H1 (cell line): ENCODE measurements around the gene PKD2L2. TPM values are rescaled to one million over a fixed set of nuclear protein-coding genes. Genes with fewer than 3 reads are reported as not detected.

Experiments
- CTCF ChIA-PET: fragments of 300-600 bp; sonication (Branson Sonifier 250); formaldehyde crosslinking; loops from one replicate; lab custom pipeline; 2021; ENCODE audit not compliant: partially characterized antibody; lab: Charles Lee
- POLR2A ChIA-PET: fragments of 300-600 bp; sonication (Branson Sonifier 250); formaldehyde crosslinking; loops from one replicate; lab custom pipeline; 2021; ENCODE audit warnings: inconsistent platforms; ENCODE audit not compliant: partially characterized antibody; lab: Charles Lee
- DNase-seq, 2 experiments: peaks; one replicate each; pipeline versions ENCODE4 v3.0.0 to v3.0.0-alpha.2; 2010 to 2022; ENCODE audit warnings: low spot score in 2 of 2, low read depth in 1 of 2, mixed read lengths in 1 of 2
- FAIRE-seq: peaks from 2 replicates; lab custom pipeline; 2011; peaks lifted over from hg19 to GRCh38; lab: Jason Lieb, UNC
- H2AFZ ChIP-seq: 2 replicates; pipeline ENCODE4 v1.8.1; 2012; ENCODE audit warnings: low read length, inconsistent platforms
- H2AK5ac ChIP-seq: 2 replicates; pipeline ENCODE4 v1.6.1; 2013; ENCODE audit warnings: low read depth, low read length
- H2BK120ac ChIP-seq: replicated peaks from 2 replicates; pipeline ENCODE3; 2013; ENCODE audit warnings: low read depth, low read length, inconsistent platforms
- H2BK12ac ChIP-seq: 2 replicates; pipeline ENCODE4 v1.6.1; 2013; ENCODE audit warnings: low read depth, low read length
- H2BK15ac ChIP-seq: 2 replicates; pipeline ENCODE4 v1.6.1; 2013; ENCODE audit warnings: low read length
- H2BK20ac ChIP-seq: 2 replicates; pipeline ENCODE4 v1.6.1; 2013; ENCODE audit warnings: low read length
- H2BK5ac ChIP-seq: 2 replicates; pipeline ENCODE4 v1.6.1; 2013; ENCODE audit warnings: low read depth, low read length
- H3K14ac ChIP-seq: 2 replicates; pipeline ENCODE4 v1.6.1; 2013; ENCODE audit warnings: inconsistent platforms; ENCODE audit not compliant: insufficient read length
- H3K18ac ChIP-seq: 2 replicates; pipeline ENCODE4 v1.6.1; 2013; ENCODE audit warnings: low read length; ENCODE audit errors: extremely low read depth
- H3K23ac ChIP-seq: 2 replicates; pipeline ENCODE4 v1.6.1; 2013; ENCODE audit warnings: inconsistent platforms; ENCODE audit not compliant: insufficient read length
- H3K23me2 ChIP-seq: 2 replicates; pipeline ENCODE4 v1.6.1; 2013; ENCODE audit warnings: low read depth, low read length
- H3K27ac ChIP-seq: 2 replicates; pipeline ENCODE4 v1.6.1; 2011; ENCODE audit warnings: low read depth, low read length, inconsistent platforms
- H3K27me3 ChIP-seq, 4 experiments: replicated peaks in 1 of 4; 1 replicate in 1 of 4; 2 replicates in 3 of 4; pipeline versions ENCODE4 v1.6.1 to v1.8.1; 2011 to 2013; ENCODE audit warnings: low read length in 3 of 4, mild to moderate bottlenecking in 3 of 4, inconsistent platforms in 2 of 4, mixed read lengths in 2 of 4, moderate library complexity in 1 of 4; ENCODE audit not compliant: control insufficient read depth in 3 of 4, insufficient read depth in 3 of 4; ENCODE audit errors: extremely low read depth in 1 of 4
- H3K36me3 ChIP-seq, 4 experiments: 2 replicates each; pipeline versions ENCODE4 v1.6.1 to v1.8.1; 2011 to 2013; ENCODE audit warnings: mild to moderate bottlenecking in 4 of 4, low read length in 3 of 4, moderate library complexity in 2 of 4, control low read depth in 1 of 4, inconsistent platforms in 1 of 4; ENCODE audit not compliant: insufficient read depth in 4 of 4, control insufficient read depth in 2 of 4
- H3K4ac ChIP-seq: replicated peaks from 2 replicates; pipeline ENCODE3; 2013; ENCODE audit warnings: low read length, low read depth, mixed read lengths, inconsistent platforms; ENCODE audit not compliant: insufficient read length
- H3K4me1 ChIP-seq, 4 experiments: replicated peaks in 1 of 4; 1 replicate in 1 of 4; 2 replicates in 3 of 4; pipeline versions ENCODE4 v1.6.1 to v1.8.1; 2011 to 2013; ENCODE audit warnings: low read length in 3 of 4, inconsistent platforms in 2 of 4, mixed read lengths in 1 of 4; ENCODE audit not compliant: insufficient read depth in 4 of 4, control insufficient read depth in 3 of 4
- H3K4me2 ChIP-seq, 2 experiments: 2 replicates each; pipeline versions ENCODE4 v1.6.1 to v1.8.1; 2011 to 2013; ENCODE audit warnings: low read depth in 2 of 2, low read length in 2 of 2, control low read depth in 1 of 2, inconsistent platforms in 1 of 2, mild to moderate bottlenecking in 1 of 2; ENCODE audit not compliant: insufficient read depth in 1 of 2
- H3K4me3 ChIP-seq, 4 experiments: fragments of 200-600, 300-600 bp in 1 of 4; sonication (generic), shearing (Covaris generic), sonication (Bioruptor Twin) in 1 of 4; 2 replicates each; pipeline versions ENCODE4 v1.5.1 to v1.8.1; 2011 to 2016; ENCODE audit warnings: low read length in 4 of 4, low read depth in 3 of 4, control low read depth in 2 of 4, inconsistent platforms in 2 of 4, mild to moderate bottlenecking in 2 of 4, mixed read lengths in 1 of 4, moderate library complexity in 1 of 4; ENCODE audit not compliant: insufficient read depth in 2 of 4; ENCODE audit errors: extremely low read depth in 1 of 4
- H3K56ac ChIP-seq: replicated peaks from 2 replicates; pipeline ENCODE3; 2013; ENCODE audit warnings: low read depth, mild to moderate bottlenecking, mixed read lengths, low read length, inconsistent platforms; ENCODE audit not compliant: insufficient read length
- H3K79me1 ChIP-seq: 2 replicates; pipeline ENCODE4 v1.6.1; 2013; ENCODE audit warnings: low read depth, low read length, control low read depth
- H3K79me2 ChIP-seq, 2 experiments: 2 replicates each; pipeline versions ENCODE4 v1.6.1 to v1.8.1; 2012 to 2013; ENCODE audit warnings: low read length in 2 of 2, mild to moderate bottlenecking in 2 of 2, inconsistent platforms in 1 of 2; ENCODE audit not compliant: insufficient read depth in 2 of 2, control insufficient read depth in 1 of 2
- H3K9ac ChIP-seq, 4 experiments: replicated peaks in 1 of 4; 1 replicate in 1 of 4; 2 replicates in 3 of 4; pipeline versions ENCODE4 v1.6.1 to v1.8.1; 2011 to 2013; ENCODE audit warnings: low read depth in 3 of 4, low read length in 3 of 4, control low read depth in 2 of 4, mild to moderate bottlenecking in 2 of 4, moderate library complexity in 2 of 4, inconsistent platforms in 1 of 4; ENCODE audit errors: extremely low read depth in 1 of 4
- H3K9me3 ChIP-seq, 2 experiments: 2 replicates each; pipeline versions ENCODE4 v1.6.1 to v1.8.1; 2012 to 2013; ENCODE audit warnings: mild to moderate bottlenecking in 2 of 2, moderate library complexity in 2 of 2, control low read depth in 1 of 2, inconsistent platforms in 1 of 2, low read depth in 1 of 2, low read length in 1 of 2, mixed read lengths in 1 of 2; ENCODE audit not compliant: insufficient read depth in 2 of 2
- H4K20me1 ChIP-seq, 2 experiments: replicated peaks in 1 of 2; 2 replicates each; pipeline versions ENCODE3 to v1.8.1; 2011 to 2013; ENCODE audit warnings: inconsistent platforms in 2 of 2, low read length in 2 of 2, mild to moderate bottlenecking in 1 of 2; ENCODE audit not compliant: insufficient read depth in 2 of 2, control insufficient read depth in 1 of 2
- H4K5ac ChIP-seq: 2 replicates; pipeline ENCODE4 v1.6.1; 2013; ENCODE audit warnings: low read length, low read depth, mixed read lengths, inconsistent platforms; ENCODE audit not compliant: insufficient read length
- H4K8ac ChIP-seq: 2 replicates; pipeline ENCODE4 v1.8.0; 2013; ENCODE audit warnings: mild to moderate bottlenecking, moderate library complexity, low read length, inconsistent platforms; ENCODE audit not compliant: insufficient read depth; ENCODE audit errors: extremely low read depth
- H4K91ac ChIP-seq: replicated peaks from 2 replicates; pipeline ENCODE3; 2013; ENCODE audit warnings: low read length, mixed read lengths, inconsistent platforms; ENCODE audit not compliant: insufficient read length
- BACH1 ChIP-seq: IDR thresholded peaks from 2 replicates; pipeline ENCODE4 v1.6.1; 2012; ENCODE audit warnings: low read length, improper control_type of control experiment
- BRCA1 ChIP-seq: IDR thresholded peaks from 2 replicates; pipeline ENCODE4 v1.6.1; 2012; ENCODE audit warnings: low read depth, low read length, improper control_type of control experiment
- CREB1 ChIP-seq: IDR thresholded peaks from 2 replicates; pipeline ENCODE4 v1.6.1; 2012; ENCODE audit warnings: inconsistent platforms
- CTBP2 ChIP-seq: IDR thresholded peaks from 2 replicates; pipeline ENCODE4 v1.7.0; 2011; ENCODE audit warnings: borderline replicate concordance, mild to moderate bottlenecking, moderate library complexity, mixed read lengths, low read length; ENCODE audit not compliant: insufficient read depth, insufficient read length
- FOSL1 ChIP-seq: IDR thresholded peaks from 2 replicates; pipeline ENCODE4 v1.6.1; 2011; ENCODE audit warnings: mild to moderate bottlenecking, low read depth, low read length, moderate library complexity; ENCODE audit not compliant: insufficient read depth
- KDM1A ChIP-seq: fragments of 200-600, 300-600 bp; sonication (generic); IDR thresholded peaks from 2 replicates; pipeline ENCODE4 v1.7.1; 2016; ENCODE audit warnings: mild to moderate bottlenecking, low read length, borderline replicate concordance
- PHF8 ChIP-seq: fragments of 200-600 bp; sonication (generic); conservative IDR thresholded peaks from 2 replicates; pipeline ENCODE4 v1.7.1; 2012; ENCODE audit warnings: low read depth, mild to moderate bottlenecking, inconsistent platforms, low read length, moderate library complexity
- POLR2A ChIP-seq, 2 experiments: IDR thresholded peaks; 1 replicate in 1 of 2; 2 replicates in 1 of 2; pipeline ENCODE4 v1.6.1; 2011; ENCODE audit warnings: low read depth in 2 of 2, low read length in 2 of 2, mild to moderate bottlenecking in 2 of 2; ENCODE audit errors: control extremely low read depth in 1 of 2
- SP4 ChIP-seq: IDR thresholded peaks from 2 replicates; pipeline ENCODE4 v1.6.1; 2012; ENCODE audit warnings: low read length, inconsistent platforms
- SUZ12 ChIP-seq: fragments of 200-600 bp; sonication (generic); IDR thresholded peaks from 2 replicates; pipeline ENCODE4 v1.6.1; 2012; ENCODE audit warnings: mild to moderate bottlenecking, inconsistent platforms, low read length, moderate library complexity, mixed read lengths
- USF2 ChIP-seq: IDR thresholded peaks from 2 replicates; pipeline ENCODE4 v1.6.1; 2011; ENCODE audit warnings: low read length, improper control_type of control experiment
- WGBS, 2 experiments: shearing (Covaris generic) in 1 of 2; methylation state at CpG; one replicate each; pipeline versions ENCODE4 v1.1.6 to v1.1.7; 2013 to 2015; ENCODE audit warnings: low lambda C conversion rate in 2 of 2, mixed read lengths in 2 of 2, inconsistent platforms in 1 of 2, low coverage in 1 of 2, missing lambda C conversion rate in 1 of 2; ENCODE audit not compliant: insufficient replicate concordance in 2 of 2, insufficient coverage in 1 of 2, insufficient read length in 1 of 2; ENCODE audit errors: extremely low coverage in 1 of 2, missing lambda C conversion rate in 1 of 2; 5-methylcytosine and 5-hydroxymethylcytosine counted together
- polyA plus RNA-seq, 7 experiments: library from polyadenylated mRNA; depleted of rRNA in 3 of 7; stranded (reverse) in 5 of 7; unstranded in 2 of 7; fragments of >200 nt in 5 of 7; fragments of 200-250 nt in 2 of 7; gene quantifications; 1 replicate in 5 of 7; 2 replicates in 1 of 7; 4 replicates in 1 of 7; pipeline versions ENCODE4 v1.2.1 to v1.2.3, GENCODE V29; 2011 to 2013; ENCODE audit warnings: missing spikeins in 2 of 7, mixed read lengths in 2 of 7
- total RNA-seq: library from RNA; stranded (reverse); fragmentation: NEBNext Ultra II Directional; extraction: Animal tissue kit (Norgen Biotek cat#: 25700); gene quantifications from 2 replicates; pipeline ENCODE4 v1.2.1, GENCODE V29; 2021

PKD2L2 gene
- total and polyA plus RNA-seq, 2 of the 8 experiments (the other 6 are each of a cell fraction or from before 2014, with no cell fraction given), result not detected

- no peak for TF ChIP-seq CREB1
- no peak for TF ChIP-seq SP4
- no peak for TF ChIP-seq KDM1A
- no peak for TF ChIP-seq BRCA1
- no peak for TF ChIP-seq CTBP2
- no peak for TF ChIP-seq PHF8
- no peak for TF ChIP-seq USF2
- TF ChIP-seq FOSL1, result no peak
- TF ChIP-seq POLR2A (IDR thresholded peaks at IDR 0.05; ENCODE audit: control extremely low read depth in 1 of 2, low read depth in 2 of 2, low read length in 2 of 2), result no peak
- TF ChIP-seq SUZ12, result no peak
- no peak for TF ChIP-seq BACH1
- TF ChIP-seq, all 59 proteins: peak for 0
- Histone ChIP-seq H3K9ac (no peak overlapping the region), H3K4ac (no peak overlapping the region), H3K56ac (no peak overlapping the region), H2BK20ac (no peak overlapping the region), H4K5ac (no peak overlapping the region), H2AFZ (no peak overlapping the region), H3K27ac (no peak overlapping the region), H4K91ac (no peak overlapping the region), H2BK12ac (no peak overlapping the region), H3K27me3 (no peaks in the 10 kb centered on the region), H2AK5ac (no peak overlapping the region), H3K4me3 (no peak overlapping the region), H3K14ac (no peak overlapping the region), H3K4me1 (no peaks in the 10 kb centered on the region), H4K8ac (no peak overlapping the region), H3K23me2 (no peaks in the 10 kb centered on the region), H2BK120ac (no peak overlapping the region), H4K20me1 (no peaks in the 10 kb centered on the region), H2BK15ac (no peak overlapping the region), H3K36me3 (peaks cover 3 to 39% (median 5%) of the 10 kb centered on the region in 4 experiments; a peak in 6 of 8 replicates), H3K79me1 (no peaks in the 10 kb centered on the region), H3K9me3 (no peaks in the 10 kb centered on the region), H3K18ac (no peak overlapping the region), H3K23ac (no peak overlapping the region), H3K4me2 (no peak overlapping the region), H3K79me2 (no peaks in the 10 kb centered on the region; a peak in 1 of 4 replicates), H2BK5ac (no peak overlapping the region)
- CTCF ChIA-PET, result interaction anchor here (1.5 kb wide), 1 partner anchor 181 kb away, joined by 3 read pairs; no protein-coding TSS in a partner anchor
- POLR2A ChIA-PET, result no interaction called here
- WGBS, 2 experiments, result 98% methylated on average over 2 of the region's 2 CpGs; no CpG with 5 or more reads in 1 of the 2 experiments
- no peak for FAIRE-seq
- no peak for DNase-seq
These were observed 70.9 kb downstream of the PKD2L2 start for GRCh38 chr5:137960141-137960540.
